B cell (primary cell): Measurements from ENCODE around the gene KANK2. TPM values are rescaled to one million over a fixed set of nuclear protein-coding genes. Genes with fewer than 3 reads are reported as not detected.

Source experiments
- ATAC-seq: fragments of 200-7000 bp; cut with Tn5 transposase; one replicate; pipeline ENCODE4 v1.10.0; 2021; ENCODE audit warnings: low read depth, mild to moderate bottlenecking, moderate number of reproducible peaks, moderate library complexity
- CTCF ChIA-PET: fragments of 350-600 bp; sonication (Branson Sonifier 250); formaldehyde crosslinking; loops from one replicate; lab custom pipeline; 2021; ENCODE audit warnings: antibody characterized with exemption, inconsistent platforms; lab: Charles Lee
- POLR2A ChIA-PET: fragments of 350-600 bp; sonication (Branson Sonifier 250); formaldehyde crosslinking; loops from one replicate; lab custom pipeline; 2021; ENCODE audit warnings: antibody characterized with exemption; lab: Charles Lee
- DNase-seq: peaks from one replicate; pipeline ENCODE4 v3.0.0; 2013
- H2AFZ ChIP-seq: 2 replicates; pipeline ENCODE4 v1.6.1; 2012; ENCODE audit warnings: mild to moderate bottlenecking, low read depth, low read length; ENCODE audit not compliant: insufficient read depth, poor library complexity, severe bottlenecking
- H3K27ac ChIP-seq, 2 donors: 1 replicate in 1 of 2; 2 replicates in 1 of 2; pipeline ENCODE4 v1.5.1; 2012 to 2013; ENCODE audit warnings: low read length in 2 of 2, mild to moderate bottlenecking in 2 of 2, moderate library complexity in 1 of 2
- H3K27me3 ChIP-seq, 4 experiments: fragments of 200-600 bp in 1 of 4; sonication (generic) in 1 of 4; replicated peaks in 1 of 4; 1 replicate in 2 of 4; 2 replicates in 2 of 4; pipeline versions ENCODE4 v1.6.1 to v1.7.0; 2013 to 2016; ENCODE audit warnings: low read length in 3 of 4, mild to moderate bottlenecking in 2 of 4, mixed read lengths in 1 of 4, moderate library complexity in 1 of 4; ENCODE audit not compliant: insufficient read depth in 4 of 4, control insufficient read depth in 3 of 4; ENCODE audit errors: control extremely low read depth in 1 of 4
- H3K36me3 ChIP-seq, 2 experiments: replicated peaks in 1 of 2; 1 replicate in 1 of 2; 2 replicates in 1 of 2; pipeline versions ENCODE4 v1.6.1 to v1.7.1; 2013; ENCODE audit warnings: low read length in 1 of 2; ENCODE audit not compliant: insufficient read depth in 2 of 2, control insufficient read depth in 1 of 2; ENCODE audit errors: control extremely low read depth in 1 of 2, extremely low read depth in 1 of 2
- H3K4me1 ChIP-seq, 2 donors: fragments of 200-600 bp in 1 of 2; sonication (generic) in 1 of 2; 1 replicate in 1 of 2; 2 replicates in 1 of 2; pipeline versions ENCODE4 v1.5.1 to v1.6.1; 2013 to 2017; ENCODE audit warnings: low read length in 2 of 2; ENCODE audit not compliant: control insufficient read depth in 2 of 2, insufficient read depth in 2 of 2
- H3K4me2 ChIP-seq: replicated peaks from 2 replicates; pipeline ENCODE3; 2012; ENCODE audit warnings: mild to moderate bottlenecking, low read depth, low read length; ENCODE audit not compliant: poor library complexity, severe bottlenecking
- H3K4me3 ChIP-seq, 5 experiments: fragments of 200-600 bp in 1 of 5; sonication (generic) in 1 of 5; 1 replicate in 3 of 5; 2 replicates in 2 of 5; pipeline versions ENCODE4 v1.5.1 to v1.7.0; 2011 to 2016; ENCODE audit warnings: low read length in 4 of 5, mild to moderate bottlenecking in 4 of 5, low read depth in 2 of 5, control low read depth in 1 of 5, moderate library complexity in 1 of 5; ENCODE audit not compliant: insufficient read depth in 1 of 5; ENCODE audit errors: control extremely low read depth in 1 of 5, extremely low read depth in 1 of 5
- H3K79me2 ChIP-seq: fragments of 200-600 bp; sonication (generic); one replicate; pipeline ENCODE4 v1.6.0; 2016; ENCODE audit warnings: low read length; ENCODE audit not compliant: control insufficient read depth, insufficient read depth
- H3K9ac ChIP-seq: fragments of 200-600 bp; sonication (generic); 2 replicates; pipeline ENCODE4 v1.6.1; 2017; ENCODE audit warnings: mild to moderate bottlenecking, low read length, moderate library complexity
- H3K9me3 ChIP-seq, 3 donors: one replicate each; pipeline versions ENCODE4 v1.6.1 to v1.7.1; 2013; ENCODE audit warnings: low read length in 2 of 3; ENCODE audit not compliant: control insufficient read depth in 2 of 3, insufficient read depth in 1 of 3; ENCODE audit errors: control extremely low read depth in 1 of 3
- H4K20me1 ChIP-seq: 2 replicates; pipeline ENCODE4 v1.6.0; 2012; ENCODE audit warnings: mild to moderate bottlenecking, low read length; ENCODE audit not compliant: insufficient read depth, control insufficient read depth, poor library complexity, severe bottlenecking
- H3K27ac Mint-ChIP-seq: one replicate; pipeline ENCODE4 v1.8.0; 2021; ENCODE audit warnings: mixed read lengths
- H3K27me3 Mint-ChIP-seq: one replicate; pipeline ENCODE4 v1.8.0; 2021; ENCODE audit warnings: mixed read lengths
- H3K4me1 Mint-ChIP-seq: one replicate; pipeline ENCODE4 v1.8.0; 2021; ENCODE audit warnings: mixed read lengths
- H3K4me3 Mint-ChIP-seq: one replicate; pipeline ENCODE4 v1.8.0; 2021; ENCODE audit warnings: mixed read lengths
- H3K9me3 Mint-ChIP-seq: one replicate; pipeline ENCODE4 v1.8.0; 2022; ENCODE audit warnings: mixed read lengths; ENCODE audit not compliant: insufficient read depth
- CTCF ChIP-seq: fragments of 200-600 bp; IDR thresholded peaks from one replicate; pipeline ENCODE4 v1.8.0; 2022; ENCODE audit warnings: antibody characterized with exemption, mild to moderate bottlenecking
- EZH2 ChIP-seq: IDR thresholded peaks from 2 replicates; pipeline ENCODE4 v1.6.1; 2012; ENCODE audit warnings: borderline replicate concordance, low read depth, mild to moderate bottlenecking, moderate library complexity, low read length; ENCODE audit not compliant: insufficient read depth, poor library complexity, severe bottlenecking
- WGBS: methylation state at CpG from one replicate; pipeline ENCODE4 v1.1.5; 2013; ENCODE audit warnings: missing lambda C conversion rate; ENCODE audit not compliant: insufficient coverage; 5-methylcytosine and 5-hydroxymethylcytosine counted together
- intact Hi-C: fragments of 100-400 bp; cut with micrococcal nuclease; formaldehyde crosslinking; loops from one replicate; pipeline ENCODE4 v1.10.0; 2022
- polyA plus RNA-seq: library from polyadenylated mRNA; depleted of rRNA; stranded (reverse); fragments of >200 nt; gene quantifications from 2 replicates; pipeline ENCODE4 v1.2.3, GENCODE V29; 2012
- total RNA-seq, 2 donors: library from RNA; stranded (reverse); fragments of 120-200 nt in 1 of 2; gene quantifications; 1 replicate in 1 of 2; 2 replicates in 1 of 2; pipeline versions ENCODE4 v1.2.3 to v1.2.4, GENCODE V29; 2013 to 2022

Gene KANK2
- total and polyA plus RNA-seq, 2 donors (not counting 1 experiment from before 2014, with no cell fraction given) = 0.54 to 18.9 TPM

GRCh38 chr19:11239377-11240000, 42.1 kb upstream of the KANK2 start, which contains the start of gene ANGPTL8:
ANGPTL8 (plus strand) TSS chr19:11239619; CDS start chr19:11239638, 19 bp downstream.
- Mint-ChIP-seq H3K27me3 (no peaks in the 10 kb centered on the region), H3K9me3 (peaks cover 4% of the 10 kb centered on the region), H3K27ac (no peak within 1 kb of the TSS), H3K4me3 (no peak within 1 kb of the TSS), H3K4me1 (peaks cover 6% of the 10 kb centered on the region)
- Histone ChIP-seq H3K4me3 (no peak within 1 kb of the TSS), H3K36me3 (no peaks in the 10 kb centered on the region), H3K9me3 (peaks cover 0 to 38% (median 12%) of the 10 kb centered on the region in 3 donors), H3K27me3 (peaks cover 0 to 3% (median 1%) of the 10 kb centered on the region in 4 experiments), H4K20me1 (no peaks in the 10 kb centered on the region), H3K27ac (no peak within 1 kb of the TSS), H3K9ac (no peak within 1 kb of the TSS), H2AFZ (no peak within 1 kb of the TSS), H3K4me1 (peaks cover 3 to 4% of the 10 kb centered on the region in 2 donors), H3K4me2 (no peak within 1 kb of the TSS), H3K79me2 (no peaks in the 10 kb centered on the region)
- intact Hi-C loops = no loop called here
- ATAC-seq (no peak), DNase-seq (no peak)
- TF ChIP-seq CTCF (no peak), EZH2 (no peak)
- CTCF ChIA-PET = no interaction called here
- WGBS = 95% methylated on average over 23 of the region's 23 CpGs
- POLR2A ChIA-PET = no interaction called here

GRCh38 chr19:11238781-11239376, 41.5 kb upstream of the KANK2 start:
- Histone ChIP-seq H3K79me2 (no peaks in the 10 kb centered on the region), H3K27ac (no peak overlapping the region), H4K20me1 (no peaks in the 10 kb centered on the region), H2AFZ (no peak overlapping the region), H3K36me3 (no peaks in the 10 kb centered on the region), H3K9me3 (peaks cover 0 to 39% (median 12%) of the 10 kb centered on the region in 3 donors), H3K9ac (no peak overlapping the region), H3K27me3 (peaks cover 0 to 3% (median 1%) of the 10 kb centered on the region in 4 experiments), H3K4me3 (no peak overlapping the region), H3K4me2 (no peak overlapping the region), H3K4me1 (peaks cover 3 to 4% of the 10 kb centered on the region in 2 donors)
- ATAC-seq = no peak
- ChIA-PET POLR2A (no interaction called here), CTCF (no interaction called here)
- Mint-ChIP-seq H3K27me3 (no peaks in the 10 kb centered on the region), H3K4me1 (peaks cover 6% of the 10 kb centered on the region), H3K27ac (no peak overlapping the region), H3K9me3 (peaks cover 4% of the 10 kb centered on the region), H3K4me3 (no peak overlapping the region)
- 97% methylated on average over 5 of the region's 6 CpGs for WGBS
- no peak for DNase-seq
- intact Hi-C loops = no loop called here
- TF ChIP-seq CTCF (no peak), EZH2 (no peak)
